Endodermal cell (in vitro differentiated cells): ENCODE data around the gene PRAMEF1. TPM values are rescaled to one million over a fixed set of nuclear protein-coding genes. Genes with fewer than 3 reads are reported as not detected.

ENCODE experiments used
- DNase-seq: peaks from one replicate; pipeline ENCODE4 v3.0.0-alpha.2; 2017
- H3K27ac ChIP-seq: 2 replicates; pipeline ENCODE4 v1.5.1; 2013; ENCODE audit warnings: mild to moderate bottlenecking, low read depth, low read length, moderate library complexity
- H3K27me3 ChIP-seq: 2 replicates; pipeline ENCODE4 v1.6.1; 2013; ENCODE audit warnings: mild to moderate bottlenecking, low read length, moderate library complexity; ENCODE audit not compliant: insufficient read depth, control insufficient read depth, poor library complexity, severe bottlenecking
- H3K36me3 ChIP-seq: 2 replicates; pipeline ENCODE4 v1.7.0; 2013; ENCODE audit warnings: mild to moderate bottlenecking, low read length, moderate library complexity; ENCODE audit not compliant: control insufficient read depth, insufficient read depth
- H3K4me1 ChIP-seq: one replicate; pipeline ENCODE4 v1.7.0; 2013; ENCODE audit warnings: low read length; ENCODE audit not compliant: control insufficient read depth, insufficient read depth
- H3K4me3 ChIP-seq: 2 replicates; pipeline ENCODE4 v1.5.1; 2013; ENCODE audit warnings: mild to moderate bottlenecking, low read length, moderate library complexity
- H3K9ac ChIP-seq: 2 replicates; pipeline ENCODE4 v1.6.1; 2013; ENCODE audit warnings: mild to moderate bottlenecking, low read length, moderate library complexity; ENCODE audit not compliant: poor library complexity, severe bottlenecking; ENCODE audit errors: extremely low read depth
- H3K9me3 ChIP-seq: 2 replicates; pipeline ENCODE4 v1.6.1; 2013; ENCODE audit warnings: mild to moderate bottlenecking, low read length, moderate library complexity; ENCODE audit not compliant: control insufficient read depth
- H3K27ac Mint-ChIP-seq: 2 replicates; pipeline ENCODE4 v1.8.0; 2020; ENCODE audit warnings: mixed read lengths
- H3K27me3 Mint-ChIP-seq: 2 replicates; pipeline ENCODE4 v1.8.0; 2021; ENCODE audit warnings: mild to moderate bottlenecking, mixed read lengths; ENCODE audit not compliant: insufficient read depth
- H3K36me3 Mint-ChIP-seq: 2 replicates; pipeline ENCODE4 v1.8.0; 2020; ENCODE audit warnings: low read depth, mixed read lengths
- H3K4me1 Mint-ChIP-seq: 2 replicates; pipeline ENCODE4 v1.8.0; 2020; ENCODE audit warnings: mixed read lengths
- H3K4me3 Mint-ChIP-seq: 2 replicates; pipeline ENCODE4 v1.8.0; 2020; ENCODE audit warnings: mild to moderate bottlenecking, moderate library complexity, mixed read lengths
- H3K9me3 Mint-ChIP-seq: 2 replicates; pipeline ENCODE4 v1.8.0; 2020; ENCODE audit warnings: mild to moderate bottlenecking, mixed read lengths
- WGBS, 2 experiments: methylation state at CpG; one replicate each; pipeline versions ENCODE4 v1.1.5 to v1.1.7; 2013; ENCODE audit warnings: missing lambda C conversion rate in 2 of 2, mixed read lengths in 1 of 2; ENCODE audit not compliant: insufficient coverage in 1 of 2, insufficient read length in 1 of 2; 5-methylcytosine and 5-hydroxymethylcytosine counted together
- total RNA-seq, 2 donors: library from RNA; stranded (reverse); fragmentation: NEBNext Ultra II Directional in 1 of 2; extraction: Animal tissue kit (Norgen Biotek cat#: 25700) in 1 of 2; gene quantifications; 2 replicates in 1 of 2; 3 replicates in 1 of 2; pipeline ENCODE4 v1.2.1, GENCODE V29; 2021
- TF ChIP-seq, protein P1 (sequence below): fragments of 200-600 bp; sonication (generic); conservative IDR thresholded peaks from 2 replicates; pipeline ENCODE4 v1.5.0; 2021; ENCODE audit warnings: antibody characterized with exemption, mild to moderate bottlenecking

Gene PRAMEF1
- total RNA-seq, 2 donors from 2014 or later, result not detected

DNA sequence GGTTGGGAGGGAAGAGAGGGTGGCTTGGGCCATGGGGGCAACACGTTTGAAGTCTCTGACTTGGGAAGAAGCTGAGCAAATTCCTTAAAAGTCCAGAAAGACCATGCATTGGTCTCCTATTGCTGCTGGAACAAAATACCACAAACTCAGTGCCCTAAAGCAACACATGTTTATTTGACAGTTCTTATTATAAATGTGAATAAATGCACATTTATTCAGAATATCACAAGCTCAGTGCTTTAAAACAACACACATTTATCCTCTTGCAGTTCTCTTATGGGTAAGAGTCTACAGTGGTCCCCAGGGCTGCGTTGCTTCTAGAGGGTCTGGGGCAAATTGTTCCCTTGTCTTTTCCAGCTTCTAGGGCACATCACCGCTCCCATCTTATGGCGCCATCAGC is 27.7 kb upstream of the PRAMEF1 start:
- TF ChIP-seq, protein P1, sequence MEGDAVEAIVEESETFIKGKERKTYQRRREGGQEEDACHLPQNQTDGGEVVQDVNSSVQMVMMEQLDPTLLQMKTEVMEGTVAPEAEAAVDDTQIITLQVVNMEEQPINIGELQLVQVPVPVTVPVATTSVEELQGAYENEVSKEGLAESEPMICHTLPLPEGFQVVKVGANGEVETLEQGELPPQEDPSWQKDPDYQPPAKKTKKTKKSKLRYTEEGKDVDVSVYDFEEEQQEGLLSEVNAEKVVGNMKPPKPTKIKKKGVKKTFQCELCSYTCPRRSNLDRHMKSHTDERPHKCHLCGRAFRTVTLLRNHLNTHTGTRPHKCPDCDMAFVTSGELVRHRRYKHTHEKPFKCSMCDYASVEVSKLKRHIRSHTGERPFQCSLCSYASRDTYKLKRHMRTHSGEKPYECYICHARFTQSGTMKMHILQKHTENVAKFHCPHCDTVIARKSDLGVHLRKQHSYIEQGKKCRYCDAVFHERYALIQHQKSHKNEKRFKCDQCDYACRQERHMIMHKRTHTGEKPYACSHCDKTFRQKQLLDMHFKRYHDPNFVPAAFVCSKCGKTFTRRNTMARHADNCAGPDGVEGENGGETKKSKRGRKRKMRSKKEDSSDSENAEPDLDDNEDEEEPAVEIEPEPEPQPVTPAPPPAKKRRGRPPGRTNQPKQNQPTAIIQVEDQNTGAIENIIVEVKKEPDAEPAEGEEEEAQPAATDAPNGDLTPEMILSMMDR, result no peak
- Histone ChIP-seq H3K27me3 (no peaks in the 10 kb centered on the region), H3K4me1 (no peaks in the 10 kb centered on the region), H3K9ac (no peak overlapping the region), H3K27ac (no peak overlapping the region), H3K36me3 (no peaks in the 10 kb centered on the region), H3K4me3 (no peak overlapping the region), H3K9me3 (no peaks in the 10 kb centered on the region)
- H3K27ac Mint-ChIP-seq, result no peak overlapping the region
- no peak overlapping the region for H3K4me3 Mint-ChIP-seq
- H3K4me1 Mint-ChIP-seq, result no peaks in the 10 kb centered on the region
- no peaks in the 10 kb centered on the region for H3K9me3 Mint-ChIP-seq
- H3K27me3 Mint-ChIP-seq, result no peaks in the 10 kb centered on the region
- no peaks in the 10 kb centered on the region for H3K36me3 Mint-ChIP-seq
- DNase-seq, result no peak
- 89 to 90% methylated on average over 4 of the region's 4 CpGs for WGBS, 2 experiments

DNA sequence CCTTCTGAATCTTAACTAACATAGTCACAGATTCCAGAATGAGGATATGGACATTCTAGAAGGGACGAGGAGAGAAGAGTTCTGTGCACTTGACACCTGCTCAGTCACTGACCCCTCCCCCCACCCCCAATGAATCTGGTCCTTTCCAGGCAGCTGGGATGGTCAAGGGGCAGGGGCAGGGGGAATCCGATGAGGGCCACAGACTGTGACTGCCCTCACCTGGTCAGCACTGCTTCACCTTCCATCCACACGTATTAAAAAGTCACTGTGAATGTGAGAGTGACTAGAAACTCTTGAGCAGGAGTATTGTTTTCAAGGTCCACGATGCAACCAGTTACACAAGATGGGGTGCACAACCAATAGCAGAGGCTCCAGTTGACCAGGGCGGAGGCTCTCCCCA is 27.2 kb upstream of the PRAMEF1 start:
- peak; percentile 44 for DNase-seq
- no peaks in the 10 kb centered on the region for H3K4me1 Mint-ChIP-seq
- no peak overlapping the region for H3K4me3 Mint-ChIP-seq
- no peaks in the 10 kb centered on the region for H3K36me3 ChIP-seq
- no peak overlapping the region for H3K27ac ChIP-seq
- H3K36me3 Mint-ChIP-seq, result no peaks in the 10 kb centered on the region
- H3K27ac Mint-ChIP-seq, result no peak overlapping the region
- no peaks in the 10 kb centered on the region for H3K4me1 ChIP-seq
- no peaks in the 10 kb centered on the region for H3K27me3 Mint-ChIP-seq
- no peaks in the 10 kb centered on the region for H3K9me3 Mint-ChIP-seq
- WGBS, 2 experiments, result 69 to 76% methylated on average over 4 to 5 of the region's 5 CpGs
- TF ChIP-seq, protein P1, result no peak
- no peak overlapping the region for H3K4me3 ChIP-seq
- no peaks in the 10 kb centered on the region for H3K27me3 ChIP-seq
- no peaks in the 10 kb centered on the region for H3K9me3 ChIP-seq
- no peak overlapping the region for H3K9ac ChIP-seq

DNA sequence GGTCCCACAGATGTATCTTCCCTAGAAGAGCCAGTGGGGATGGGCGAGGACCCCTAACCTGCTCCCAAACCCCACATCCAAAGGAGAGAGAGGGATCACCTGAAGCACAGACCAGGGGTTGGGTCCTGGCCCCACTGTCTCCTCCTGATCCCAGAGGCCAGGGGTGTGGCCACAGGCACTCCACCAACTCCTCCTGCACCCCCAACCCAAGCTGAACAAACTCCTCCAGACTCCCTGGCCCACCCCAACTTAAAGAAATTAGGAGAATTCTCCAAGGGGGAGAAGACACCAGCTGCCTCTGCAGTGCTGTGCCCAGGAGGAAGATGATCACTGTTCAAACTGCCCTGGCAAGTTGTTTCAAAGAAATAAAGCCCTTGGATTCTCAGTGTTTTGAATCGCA is 22.2 kb upstream of the PRAMEF1 start:
- H3K9me3 Mint-ChIP-seq, result no peaks in the 10 kb centered on the region
- DNase-seq, result peak; percentile 14
- H3K4me3 Mint-ChIP-seq, result no peak overlapping the region
- no peak overlapping the region for H3K9ac ChIP-seq
- WGBS, 2 experiments, result 75 to 83% methylated on average over 1 to 2 of the region's 2 CpGs
- H3K27ac ChIP-seq, result no peak overlapping the region
- H3K36me3 ChIP-seq, result no peaks in the 10 kb centered on the region
- H3K27ac Mint-ChIP-seq, result no peak overlapping the region
- H3K4me3 ChIP-seq, result no peak overlapping the region
- no peaks in the 10 kb centered on the region for H3K36me3 Mint-ChIP-seq
- H3K4me1 ChIP-seq, result no peaks in the 10 kb centered on the region
- H3K27me3 ChIP-seq, result no peaks in the 10 kb centered on the region
- no peaks in the 10 kb centered on the region for H3K9me3 ChIP-seq
- H3K27me3 Mint-ChIP-seq, result no peaks in the 10 kb centered on the region
- TF ChIP-seq, protein P1, result no peak
- H3K4me1 Mint-ChIP-seq, result no peaks in the 10 kb centered on the region
